K562 (cell line): ENCODE results near the gene WBP1. TPM values are rescaled to one million over a fixed set of nuclear protein-coding genes. Genes with fewer than 3 reads are reported as not detected.

Source experiments
- ADNP ChIP-seq: fragments of 200-800 bp; sonication (Bioruptor generic); IDR thresholded peaks from 2 replicates; pipeline ENCODE4 v1.6.1; 2016; ENCODE audit warnings: missing genetic modification characterization, missing compliant biosample characterization
- BACH1 ChIP-seq: fragments of 200-800 bp; sonication (Bioruptor generic); IDR thresholded peaks from 2 replicates; pipeline ENCODE4 v1.6.1; 2016; ENCODE audit warnings: missing genetic modification characterization, missing compliant biosample characterization
- CBX8 ChIP-seq: fragments of 200-600 bp; sonication (generic); IDR thresholded peaks from 2 replicates; pipeline ENCODE4 v1.6.1; 2012; ENCODE audit warnings: borderline replicate concordance, mixed run types, low read depth, mild to moderate bottlenecking, moderate library complexity, mixed read lengths, low read length, control low read depth, inconsistent platforms; ENCODE audit not compliant: poor library complexity, severe bottlenecking; ENCODE audit errors: extremely low read depth
- ELF4 ChIP-seq: fragments of 450-650 bp; formaldehyde crosslinking; IDR thresholded peaks from 2 replicates; pipeline ENCODE4 v1.4.0; 2022; ENCODE audit warnings: missing genetic modification characterization
- FOXM1 ChIP-seq, 2 experiments: fragments of 450-650 bp in 1 of 2; sonication (generic) in 1 of 2; formaldehyde crosslinking in 1 of 2; IDR thresholded peaks; 2 replicates each; pipeline versions ENCODE4 v1.6.1 to v1.9.0; 2017 to 2022; ENCODE audit warnings: low read depth in 2 of 2, mild to moderate bottlenecking in 2 of 2, missing genetic modification reagents in 1 of 2, moderate library complexity in 1 of 2
- GABPB2 ChIP-seq: fragments of 250-450 bp; sonication (Bioruptor Pico); conservative IDR thresholded peaks from 2 replicates; pipeline ENCODE4 v1.5.1; 2021; ENCODE audit warnings: mild to moderate bottlenecking
- KLF10 ChIP-seq: fragments of 250-450 bp; sonication (Bioruptor Pico); IDR thresholded peaks from 2 replicates; pipeline ENCODE4 v1.6.1; 2021; ENCODE audit warnings: matching md5 sums
- MAFG ChIP-seq: fragments of 450-650 bp; conservative IDR thresholded peaks from 2 replicates; pipeline ENCODE4 v1.6.1; 2016; ENCODE audit warnings: missing genetic modification characterization, missing compliant biosample characterization
- MCM2 ChIP-seq: fragments of 450-650 bp; IDR thresholded peaks from 2 replicates; pipeline ENCODE4 v1.6.1; 2017; ENCODE audit warnings: low read depth, mild to moderate bottlenecking
- MEIS2 ChIP-seq: fragments of 450-650 bp; IDR thresholded peaks from 2 replicates; pipeline ENCODE4 v1.6.1; 2014; ENCODE audit warnings: mild to moderate bottlenecking; ENCODE audit not compliant: partially characterized antibody
- NCOA4 ChIP-seq: fragments of 450-650 bp; IDR thresholded peaks from 2 replicates; pipeline ENCODE4 v1.6.1; 2018; ENCODE audit warnings: mild to moderate bottlenecking; ENCODE audit not compliant: partially characterized antibody
- NFE2 ChIP-seq: IDR thresholded peaks from 2 replicates; pipeline ENCODE4 v1.6.1; 2014; ENCODE audit warnings: antibody characterized with exemption, low read depth
- POLR3G ChIP-seq: IDR thresholded peaks from 2 replicates; pipeline ENCODE4 v1.6.1; 2011; ENCODE audit not compliant: insufficient read length, insufficient replicate concordance; ENCODE audit errors: extremely low read depth
- RUNX1 ChIP-seq: sonication (generic); IDR thresholded peaks from 2 replicates; pipeline ENCODE4 v1.6.1; 2016; ENCODE audit warnings: antibody characterized with exemption, low read depth
- SMC3 ChIP-seq: conservative IDR thresholded peaks from 2 replicates; pipeline ENCODE4 v1.6.1; 2011; ENCODE audit warnings: low read depth, low read length, improper control_type of control experiment; ENCODE audit not compliant: insufficient read depth
- ZKSCAN1 ChIP-seq: fragments of 150-350 bp; IDR thresholded peaks from 2 replicates; pipeline ENCODE4 v1.6.1; 2016; ENCODE audit warnings: low read depth, low read length
- ZNF79 ChIP-seq: fragments of 250-450 bp; sonication (Bioruptor Pico); IDR thresholded peaks from 2 replicates; pipeline ENCODE4 v1.4.0; 2020; ENCODE audit warnings: low read depth, mild to moderate bottlenecking, moderate library complexity
- ZSCAN29 ChIP-seq: fragments of 450-650 bp; IDR thresholded peaks from 2 replicates; pipeline ENCODE4 v1.6.1; 2017
- polyA plus RNA-seq, 8 experiments: library from polyadenylated mRNA; depleted of rRNA in 4 of 8; stranded (reverse) in 5 of 8; unstranded in 3 of 8; fragments of >200 nt; fragmentation: Nextera tagmentation in 2 of 8; fragmentation: Illumina TruSeq in 1 of 8; extraction: Ambion mirVana in 2 of 8; extraction: Trizol in 1 of 8; gene quantifications; 2 replicates each; pipeline versions ENCODE4 v1.2.1 to v1.2.3, GENCODE V29; 2011 to 2014; ENCODE audit warnings: inconsistent platforms in 1 of 8, missing spikeins in 1 of 8
- total RNA-seq, 7 experiments: library from RNA; depleted of rRNA in 6 of 7; stranded (reverse); fragments of >200 nt in 6 of 7; fragmentation: Illumina TruSeq in 2 of 7; extraction: Trizol in 2 of 7; gene quantifications; 2 replicates each; pipeline versions ENCODE4 v1.2.1 to v1.2.3, GENCODE V29; 2011 to 2021; ENCODE audit warnings: low replicate concordance in 1 of 7
- TF ChIP-seq, protein P1 (sequence below): sonication (generic); formaldehyde crosslinking; IDR thresholded peaks from 2 replicates; pipeline ENCODE4 v1.8.1; 2023; ENCODE audit warnings: mild to moderate bottlenecking, missing genetic modification reagents, moderate library complexity
- TF ChIP-seq, protein P2 (sequence below): fragments of 450-650 bp; IDR thresholded peaks from 2 replicates; pipeline ENCODE4 v1.6.1; 2016; ENCODE audit warnings: antibody characterized with exemption
- TF ChIP-seq, protein P3 (sequence below): fragments of 450-650 bp; formaldehyde crosslinking; IDR thresholded peaks from 2 replicates; pipeline ENCODE4 v1.4.0; 2020; ENCODE audit warnings: mild to moderate bottlenecking, moderate library complexity
- TF ChIP-seq, protein P4 (sequence below): fragments of 450-650 bp; formaldehyde crosslinking; IDR thresholded peaks from 2 replicates; pipeline ENCODE4 v1.4.0; 2020; ENCODE audit warnings: mild to moderate bottlenecking

The WBP1 gene
- total and polyA plus RNA-seq, 9 of the 15 experiments (the other 6 are each of a cell fraction or from before 2014, with no cell fraction given): 1.9 to 27.7 (median 14.2) TPM

DNA sequence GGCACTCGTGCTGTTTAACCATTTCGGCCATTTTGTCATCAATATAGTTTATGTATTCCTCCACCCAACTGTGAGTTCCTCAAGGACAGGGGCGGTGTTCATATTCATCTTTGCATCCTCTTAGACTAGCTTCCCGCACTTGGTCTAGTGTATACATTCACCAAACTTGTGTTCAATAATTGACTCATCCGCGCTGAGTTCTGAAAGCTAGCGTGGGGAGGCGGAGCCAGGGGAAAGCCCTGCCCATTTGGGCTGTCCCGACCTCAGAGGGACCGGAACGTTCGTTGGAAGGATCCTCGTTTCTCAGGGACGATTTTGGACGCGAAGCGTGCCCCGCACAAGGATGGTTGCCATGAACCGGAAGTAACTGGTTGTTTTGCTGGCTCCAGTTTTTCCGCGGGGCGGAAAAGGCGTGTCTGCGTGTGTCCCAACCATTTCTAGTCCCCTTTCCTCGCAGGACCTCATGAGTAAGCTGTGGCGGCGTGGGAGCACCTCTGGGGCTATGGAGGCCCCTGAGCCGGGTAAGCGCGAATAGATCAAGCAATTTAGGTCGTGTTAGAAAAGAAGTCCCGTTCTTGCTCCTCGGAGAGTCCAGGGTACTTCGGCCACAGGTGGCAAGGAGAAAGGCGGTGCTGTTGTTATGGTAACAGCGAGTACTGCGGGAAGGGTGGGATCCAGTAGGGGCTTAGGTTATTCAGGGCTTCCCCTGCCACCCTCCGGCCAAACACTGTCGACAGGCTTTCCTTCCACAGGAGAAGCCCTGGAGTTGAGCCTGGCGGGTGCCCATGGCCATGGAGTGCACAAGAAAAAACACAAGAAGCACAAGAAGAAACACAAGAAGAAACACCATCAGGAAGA lies 3.4 kb upstream of the WBP1 start, which contains the start of gene INO80B (continued):
- TF ChIP-seq NFE2 (no peak), SMC3 (no peak), MCM2 (no peak), MEIS2 (no peak), ELF4 (peak; percentile 84; the same call in 1 of the 2 replicates), GABPB2 (CRISPR knock-in tag) (no peak), CBX8 (no peak), KLF10 (no peak), RUNX1 (no peak), BACH1 (tag) (no peak), ZSCAN29 (no peak), ZKSCAN1 (peak; percentile 84), ADNP (no peak), MAFG (tag) (no peak; the same call in 1 of the 2 replicates), NCOA4 (no peak), POLR3G (no peak), ZNF79 (CRISPR knock-in tag) (no peak), FOXM1 (IDR thresholded peaks at IDR 0.05; ENCODE audit: low read depth) (no peak), FOXM1 (CRISPR knock-in tag; IDR thresholded peaks at IDR 0.05; ENCODE audit: low read depth) (no peak)
- TF ChIP-seq, protein P1, sequence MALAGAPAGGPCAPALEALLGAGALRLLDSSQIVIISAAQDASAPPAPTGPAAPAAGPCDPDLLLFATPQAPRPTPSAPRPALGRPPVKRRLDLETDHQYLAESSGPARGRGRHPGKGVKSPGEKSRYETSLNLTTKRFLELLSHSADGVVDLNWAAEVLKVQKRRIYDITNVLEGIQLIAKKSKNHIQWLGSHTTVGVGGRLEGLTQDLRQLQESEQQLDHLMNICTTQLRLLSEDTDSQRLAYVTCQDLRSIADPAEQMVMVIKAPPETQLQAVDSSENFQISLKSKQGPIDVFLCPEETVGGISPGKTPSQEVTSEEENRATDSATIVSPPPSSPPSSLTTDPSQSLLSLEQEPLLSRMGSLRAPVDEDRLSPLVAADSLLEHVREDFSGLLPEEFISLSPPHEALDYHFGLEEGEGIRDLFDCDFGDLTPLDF (CRISPR knock-in tag): no peak
- TF ChIP-seq, protein P2, sequence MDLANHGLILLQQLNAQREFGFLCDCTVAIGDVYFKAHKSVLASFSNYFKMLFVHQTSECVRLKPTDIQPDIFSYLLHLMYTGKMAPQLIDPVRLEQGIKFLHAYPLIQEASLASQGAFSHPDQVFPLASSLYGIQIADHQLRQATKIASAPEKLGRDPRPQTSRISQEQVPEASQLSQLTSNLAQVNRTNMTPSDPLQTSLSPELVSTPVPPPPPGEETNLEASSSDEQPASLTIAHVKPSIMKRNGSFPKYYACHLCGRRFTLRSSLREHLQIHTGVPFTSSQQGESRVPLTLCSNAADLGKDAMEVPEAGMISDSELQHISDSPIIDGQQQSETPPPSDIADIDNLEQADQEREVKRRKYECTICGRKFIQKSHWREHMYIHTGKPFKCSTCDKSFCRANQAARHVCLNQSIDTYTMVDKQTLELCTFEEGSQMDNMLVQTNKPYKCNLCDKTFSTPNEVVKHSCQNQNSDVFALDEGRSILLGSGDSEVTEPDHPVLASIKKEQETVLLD: peak; percentile 45; the same call in 1 of the 2 replicates
- TF ChIP-seq, protein P3, sequence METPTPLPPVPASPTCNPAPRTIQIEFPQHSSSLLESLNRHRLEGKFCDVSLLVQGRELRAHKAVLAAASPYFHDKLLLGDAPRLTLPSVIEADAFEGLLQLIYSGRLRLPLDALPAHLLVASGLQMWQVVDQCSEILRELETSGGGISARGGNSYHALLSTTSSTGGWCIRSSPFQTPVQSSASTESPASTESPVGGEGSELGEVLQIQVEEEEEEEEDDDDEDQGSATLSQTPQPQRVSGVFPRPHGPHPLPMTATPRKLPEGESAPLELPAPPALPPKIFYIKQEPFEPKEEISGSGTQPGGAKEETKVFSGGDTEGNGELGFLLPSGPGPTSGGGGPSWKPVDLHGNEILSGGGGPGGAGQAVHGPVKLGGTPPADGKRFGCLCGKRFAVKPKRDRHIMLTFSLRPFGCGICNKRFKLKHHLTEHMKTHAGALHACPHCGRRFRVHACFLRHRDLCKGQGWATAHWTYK (CRISPR knock-in tag): 0 out of 2 replicates have a peak, but pooled peaks have one; percentile 53
- TF ChIP-seq, protein P4, sequence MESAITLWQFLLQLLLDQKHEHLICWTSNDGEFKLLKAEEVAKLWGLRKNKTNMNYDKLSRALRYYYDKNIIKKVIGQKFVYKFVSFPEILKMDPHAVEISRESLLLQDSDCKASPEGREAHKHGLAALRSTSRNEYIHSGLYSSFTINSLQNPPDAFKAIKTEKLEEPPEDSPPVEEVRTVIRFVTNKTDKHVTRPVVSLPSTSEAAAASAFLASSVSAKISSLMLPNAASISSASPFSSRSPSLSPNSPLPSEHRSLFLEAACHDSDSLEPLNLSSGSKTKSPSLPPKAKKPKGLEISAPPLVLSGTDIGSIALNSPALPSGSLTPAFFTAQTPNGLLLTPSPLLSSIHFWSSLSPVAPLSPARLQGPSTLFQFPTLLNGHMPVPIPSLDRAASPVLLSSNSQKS (CRISPR knock-in tag): no peak
